Vagina (tissue), 2 donors: ENCODE measurements around the gene LHX2. TPM values are rescaled to one million over a fixed set of nuclear protein-coding genes. Genes with fewer than 3 reads are reported as not detected.

Experiments
- DNase-seq, 2 donors: peaks; one replicate each; pipeline ENCODE4 v3.0.0-alpha.2; 2017; ENCODE audit errors: extremely low spot score in 2 of 2
- H3K27ac ChIP-seq: fragments of 200-600 bp; sonication (generic); one replicate; pipeline ENCODE4 v1.5.1; 2019
- H3K27me3 ChIP-seq: fragments of 200-600 bp; sonication (generic); one replicate; pipeline ENCODE4 v1.5.1; 2019
- H3K36me3 ChIP-seq, 2 donors: fragments of 200-600 bp; sonication (generic); one replicate each; pipeline ENCODE4 v1.5.1; 2017 to 2019
- H3K4me1 ChIP-seq: fragments of 200-600 bp; sonication (generic); one replicate; pipeline ENCODE4 v1.5.1; 2019
- H3K4me3 ChIP-seq, 2 donors: fragments of 200-600 bp; sonication (generic); 1 replicate in 1 of 2; 2 replicates in 1 of 2; pipeline ENCODE4 v1.5.1; 2016 to 2019
- H3K9me3 ChIP-seq: fragments of 200-600 bp; sonication (generic); one replicate; pipeline ENCODE4 v1.5.1; 2019
- CTCF ChIP-seq, 3 experiments: fragments of 450-650 bp in 2 of 3; fragments of 200-600 bp in 1 of 3; sonication (generic) in 1 of 3; IDR thresholded peaks; one replicate each; pipeline ENCODE4 v1.5.1; 2017 to 2019; ENCODE audit warnings: antibody characterized with exemption in 3 of 3, mild to moderate bottlenecking in 2 of 3, moderate library complexity in 2 of 3
- POLR2A ChIP-seq, 2 donors: fragments of 450-650 bp; IDR thresholded peaks; one replicate each; pipeline ENCODE4 v1.6.1; 2017; ENCODE audit warnings: antibody characterized with exemption in 2 of 2, mild to moderate bottlenecking in 2 of 2, moderate library complexity in 2 of 2
- POLR2AphosphoS5 ChIP-seq, 2 donors: sonication (generic); formaldehyde crosslinking; IDR thresholded peaks; one replicate each; pipeline ENCODE4 v1.9.0; 2017; ENCODE audit warnings: antibody characterized with exemption in 2 of 2, mild to moderate bottlenecking in 2 of 2, low read depth in 1 of 2; ENCODE audit not compliant: insufficient read depth in 1 of 2
- intact Hi-C: fragments of 100-400 bp; cut with DNase I; formaldehyde crosslinking; loops from one replicate; pipeline ENCODE4 v1.15.1; 2023
- total RNA-seq: library from RNA; depleted of rRNA; stranded (reverse); fragments of >200 nt; gene quantifications from one replicate; pipeline ENCODE4 v1.2.3, GENCODE V29; 2016

Gene LHX2
- total RNA-seq, 1 donor from 2014 or later: not detected

- Histone ChIP-seq H3K9me3 (no peaks in the 10 kb centered on the region), H3K36me3 (no peaks in the 10 kb centered on the region), H3K27ac (no peak overlapping the region), H3K27me3 (no peaks in the 10 kb centered on the region), H3K4me3 (no peak overlapping the region), H3K4me1 (no peaks in the 10 kb centered on the region)
- intact Hi-C loops: loop anchor here (10.0 kb wide), 1 partner anchor 834 kb away; no protein-coding TSS in a partner anchor
- DNase-seq: no peak
- no peak for TF ChIP-seq POLR2A (IDR thresholded peaks at IDR 0.05)
- no peak for TF ChIP-seq POLR2AphosphoS5 (IDR thresholded peaks at IDR 0.05; ENCODE audit: insufficient read depth in 1 of 2, low read depth in 1 of 2)
- no peak for TF ChIP-seq CTCF (IDR thresholded peaks at IDR 0.05)
Measured at GRCh38 chr9:123978981-123979380, 32.6 kb upstream of the LHX2 start.

- Histone ChIP-seq H3K27me3 (no peaks in the 10 kb centered on the region), H3K4me3 (no peak overlapping the region), H3K36me3 (no peaks in the 10 kb centered on the region), H3K4me1 (no peaks in the 10 kb centered on the region), H3K27ac (no peak overlapping the region), H3K9me3 (no peaks in the 10 kb centered on the region)
- intact Hi-C loops: no loop called here
- no peak for DNase-seq
- TF ChIP-seq POLR2A (IDR thresholded peaks at IDR 0.05) (no peak), CTCF (IDR thresholded peaks at IDR 0.05) (no peak), POLR2AphosphoS5 (IDR thresholded peaks at IDR 0.05; ENCODE audit: insufficient read depth in 1 of 2, low read depth in 1 of 2) (no peak)
Measured at GRCh38 chr9:123982535-123982934, 29.0 kb upstream of the LHX2 start.

- TF ChIP-seq POLR2AphosphoS5 (IDR thresholded peaks at IDR 0.05; ENCODE audit: insufficient read depth in 1 of 2, low read depth in 1 of 2) (no peak), POLR2A (IDR thresholded peaks at IDR 0.05) (no peak), CTCF (IDR thresholded peaks at IDR 0.05) (no peak)
- Histone ChIP-seq H3K4me1 (no peaks in the 10 kb centered on the region), H3K27me3 (no peaks in the 10 kb centered on the region), H3K36me3 (no peaks in the 10 kb centered on the region), H3K9me3 (no peaks in the 10 kb centered on the region), H3K27ac (no peak overlapping the region), H3K4me3 (no peak overlapping the region)
- intact Hi-C loops: no loop called here
- DNase-seq: no peak
Measured at GRCh38 chr9:123983047-123983446, 28.5 kb upstream of the LHX2 start.

- intact Hi-C loops: no loop called here
- Histone ChIP-seq H3K27ac (no peak overlapping the region), H3K4me3 (no peak overlapping the region), H3K4me1 (no peaks in the 10 kb centered on the region), H3K9me3 (no peaks in the 10 kb centered on the region), H3K27me3 (no peaks in the 10 kb centered on the region), H3K36me3 (no peaks in the 10 kb centered on the region)
- TF ChIP-seq POLR2A (IDR thresholded peaks at IDR 0.05): no peak
- no peak for TF ChIP-seq CTCF (IDR thresholded peaks at IDR 0.05)
- TF ChIP-seq POLR2AphosphoS5 (IDR thresholded peaks at IDR 0.05; ENCODE audit: insufficient read depth in 1 of 2, low read depth in 1 of 2): no peak
- DNase-seq: no peak
Measured at GRCh38 chr9:123984802-123985201, 26.8 kb upstream of the LHX2 start.

GRCh38 chr9:123985869-123986268, 25.7 kb upstream of the LHX2 start:
- intact Hi-C loops: no loop called here
- Histone ChIP-seq H3K4me3 (no peak overlapping the region), H3K9me3 (no peaks in the 10 kb centered on the region), H3K27me3 (no peaks in the 10 kb centered on the region), H3K27ac (no peak overlapping the region), H3K36me3 (no peaks in the 10 kb centered on the region), H3K4me1 (no peaks in the 10 kb centered on the region)
- no peak for DNase-seq
- TF ChIP-seq POLR2A (IDR thresholded peaks at IDR 0.05) (no peak), POLR2AphosphoS5 (IDR thresholded peaks at IDR 0.05; ENCODE audit: insufficient read depth in 1 of 2, low read depth in 1 of 2) (no peak), CTCF (IDR thresholded peaks at IDR 0.05) (no peak)
